Small intestine (tissue), 7 donors: ENCODE results near the gene CDC14A. TPM values are rescaled to one million over a fixed set of nuclear protein-coding genes. Genes with fewer than 3 reads are reported as not detected.

Source experiments
- DNase-seq, 2 donors: peaks; one replicate each; pipeline versions ENCODE4 v3.0.0 to v3.0.0-alpha.2; 2013
- FAIRE-seq: peaks from 2 replicates; lab custom pipeline; 2012; peaks lifted over from hg19 to GRCh38; lab: Jason Lieb, UNC
- H3K27ac ChIP-seq, 3 donors: one replicate each; pipeline ENCODE4 v1.5.1; 2013; ENCODE audit warnings: low read length in 2 of 3, mild to moderate bottlenecking in 2 of 3, control low read depth in 1 of 3, inconsistent platforms in 1 of 3, low read depth in 1 of 3, moderate library complexity in 1 of 3
- H3K27me3 ChIP-seq, 3 donors: one replicate each; pipeline ENCODE4 v1.6.1; 2013; ENCODE audit warnings: low read length in 3 of 3, inconsistent platforms in 1 of 3; ENCODE audit not compliant: control insufficient read depth in 3 of 3, insufficient read depth in 3 of 3
- H3K36me3 ChIP-seq, 3 donors: one replicate each; pipeline ENCODE4 v1.6.1; 2013; ENCODE audit warnings: low read length in 3 of 3, inconsistent platforms in 1 of 3, low read depth in 1 of 3, mild to moderate bottlenecking in 1 of 3, moderate library complexity in 1 of 3; ENCODE audit not compliant: control insufficient read depth in 3 of 3, insufficient read depth in 2 of 3
- H3K4me1 ChIP-seq, 3 donors: one replicate each; pipeline ENCODE4 v1.6.1; 2013; ENCODE audit warnings: low read length in 2 of 3, inconsistent platforms in 1 of 3, low read depth in 1 of 3, mild to moderate bottlenecking in 1 of 3, moderate library complexity in 1 of 3; ENCODE audit not compliant: control insufficient read depth in 3 of 3, insufficient read depth in 2 of 3
- H3K4me3 ChIP-seq, 3 donors: one replicate each; pipeline ENCODE4 v1.5.1; 2013; ENCODE audit warnings: low read length in 3 of 3, control low read depth in 1 of 3, inconsistent platforms in 1 of 3, low read depth in 1 of 3, mild to moderate bottlenecking in 1 of 3, moderate library complexity in 1 of 3
- H3K9me3 ChIP-seq, 2 donors: one replicate each; pipeline ENCODE4 v1.6.1; 2013; ENCODE audit warnings: low read depth in 1 of 2, low read length in 1 of 2; ENCODE audit not compliant: control insufficient read depth in 2 of 2, insufficient read depth in 1 of 2
- WGBS, 3 donors: extraction: QIAGEN DNeasy Blood & Tissue Kit; methylation state at CpG; one replicate each; pipeline ENCODE4 v1.1.7; 2013; 5-methylcytosine and 5-hydroxymethylcytosine counted together
- polyA plus RNA-seq, 4 donors: library from polyadenylated mRNA; stranded (reverse) in 3 of 4; unstranded in 1 of 4; fragments of 200-250 nt in 3 of 4; fragments of 120-200 nt in 1 of 4; gene quantifications; one replicate each; pipeline versions ENCODE4 v1.2.1 to v1.2.3, GENCODE V29; 2013
- donor health status: healthy with polysubstance abuse.
- donor health status: control.
- donor health status: control.
- donor health status: Bipolar disorder and iron deficiency.
- donor health status: healthy.

Gene CDC14A
- polyA plus RNA-seq, 4 donors: 4.2 to 18.0 (median 12.6) TPM

DNA sequence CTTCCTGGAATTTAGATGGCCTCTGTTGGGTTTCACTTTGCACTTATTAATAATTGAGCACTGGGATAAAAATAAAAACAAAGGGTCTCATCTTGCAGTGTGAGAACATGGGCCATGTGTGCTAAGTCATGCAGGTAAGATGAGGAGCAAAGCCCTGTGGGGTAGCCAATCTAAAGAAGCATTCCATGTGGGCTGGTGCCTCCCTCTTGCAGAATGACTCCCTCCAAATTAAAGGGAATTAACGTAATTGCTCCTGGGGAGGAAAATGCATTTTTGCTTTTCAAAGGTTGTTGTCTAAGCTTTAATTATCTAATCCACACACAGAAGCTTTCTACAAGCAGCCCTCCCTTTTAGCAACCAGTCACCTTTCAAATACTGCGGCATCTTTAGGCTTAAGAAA, 69.8 kb downstream of the CDC14A start:
- Histone ChIP-seq H3K36me3 (peaks cover 2 to 10% (median 6%) of the 10 kb centered on the region in 3 donors), H3K4me3 (no peak overlapping the region), H3K9me3 (peaks cover 0 to 6% of the 10 kb centered on the region in 2 donors), H3K27me3 (no peaks in the 10 kb centered on the region), H3K27ac (no peak overlapping the region), H3K4me1 (no peaks in the 10 kb centered on the region)
- FAIRE-seq: no peak
- 92 to 98% (median 98%) methylated on average over 2 of the region's 2 CpGs for WGBS, 3 donors
- no peak for DNase-seq

- H3K27ac ChIP-seq: peak overlapping the region in 1 of 3 donors; percentile 52
- no peak for DNase-seq
- FAIRE-seq: no peak
Measured at GRCh38 chr1:100423832-100424337, 71.6 kb downstream of the CDC14A start.

DNA sequence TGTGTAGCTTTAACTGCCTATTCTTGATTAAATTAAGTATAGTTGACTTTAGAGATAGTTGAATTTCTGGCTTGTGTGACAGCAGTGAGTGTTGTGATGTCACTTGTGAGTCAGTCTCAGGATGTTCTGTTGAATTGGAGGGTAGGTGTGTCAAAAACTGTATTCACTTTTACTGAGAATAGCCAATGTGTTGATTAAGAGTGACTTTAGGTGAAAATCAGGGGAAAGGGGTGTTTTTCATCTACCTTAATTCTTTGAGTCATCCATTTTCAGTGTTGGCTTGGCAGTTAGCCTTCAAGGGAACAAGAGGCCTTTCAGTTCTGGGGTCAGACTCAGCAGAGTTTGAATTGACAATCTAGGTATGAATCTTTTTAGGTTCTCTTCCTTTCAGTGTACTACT, 75.9 kb downstream of the CDC14A start:
- DNase-seq: no peak
- FAIRE-seq: peak; percentile 10
- H3K4me3 ChIP-seq: no peak overlapping the region
- H3K9me3 ChIP-seq: no peaks in the 10 kb centered on the region
- no peak overlapping the region for H3K27ac ChIP-seq
- peaks cover 0 to 4% (median 3%) of the 10 kb centered on the region in 3 donors for H3K36me3 ChIP-seq
- no peaks in the 10 kb centered on the region for H3K4me1 ChIP-seq
- H3K27me3 ChIP-seq: no peaks in the 10 kb centered on the region

More at GRCh38 chr1:100423832-100424337, 71.6 kb downstream of the CDC14A start:
- 88 to 97% (median 89%) methylated on average over 6 of the region's 6 CpGs for WGBS, 3 donors
- Histone ChIP-seq H3K36me3 (peaks cover 2 to 7% (median 3%) of the 10 kb centered on the region in 3 donors), H3K9me3 (no peaks in the 10 kb centered on the region), H3K4me3 (no peak overlapping the region), H3K27me3 (no peaks in the 10 kb centered on the region), H3K4me1 (no peaks in the 10 kb centered on the region)

GRCh38 chr1:100430325-100430756, 78.0 kb downstream of the CDC14A start:
- no peak overlapping the region for H3K27ac ChIP-seq
- DNase-seq: no peak
- 32 to 57% (median 55%) methylated on average over 2 of the region's 2 CpGs for WGBS, 3 donors

GRCh38 chr1:100431954-100432353, 79.6 kb downstream of the CDC14A start:
- no peak for FAIRE-seq
- H3K4me3 ChIP-seq: no peak overlapping the region

More at GRCh38 chr1:100430325-100430756, 78.0 kb downstream of the CDC14A start:
- Histone ChIP-seq H3K4me3 (no peak overlapping the region), H3K27me3 (no peaks in the 10 kb centered on the region), H3K36me3 (peaks cover 0 to 3% (median 3%) of the 10 kb centered on the region in 3 donors), H3K9me3 (no peaks in the 10 kb centered on the region), H3K4me1 (no peaks in the 10 kb centered on the region)
- FAIRE-seq: no peak

DNA sequence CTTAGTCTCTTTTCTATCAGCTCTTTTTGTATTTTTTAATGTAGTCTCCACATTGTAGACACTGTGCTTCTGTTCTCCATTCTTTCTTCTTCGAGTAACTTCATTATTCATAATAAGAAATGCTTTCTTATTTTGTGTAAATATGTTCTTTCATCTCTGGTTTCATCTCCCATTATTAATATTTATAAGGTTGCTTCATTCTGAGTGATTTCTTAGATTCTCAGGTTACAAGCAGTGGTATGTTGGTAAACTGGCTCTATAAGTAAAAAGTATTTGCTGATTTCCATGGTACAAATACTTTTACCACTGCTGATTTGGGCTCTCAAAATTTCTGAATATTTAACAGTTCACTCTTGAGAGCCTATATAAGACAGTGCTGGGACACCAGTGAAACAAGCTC, 81.3 kb downstream of the CDC14A start:
- H3K27me3 ChIP-seq: no peaks in the 10 kb centered on the region
- no peak overlapping the region for H3K27ac ChIP-seq
- DNase-seq: no peak
- 73 to 92% (median 74%) methylated on average over 1 of the region's 1 CpG for WGBS, 3 donors
- no peaks in the 10 kb centered on the region for H3K4me1 ChIP-seq
- H3K4me3 ChIP-seq: no peak overlapping the region
- FAIRE-seq: no peak
- H3K9me3 ChIP-seq: no peaks in the 10 kb centered on the region
- H3K36me3 ChIP-seq: peaks cover 0 to 3% (median 0%) of the 10 kb centered on the region in 3 donors

More at GRCh38 chr1:100431954-100432353, 79.6 kb downstream of the CDC14A start:
- Histone ChIP-seq H3K4me1 (no peaks in the 10 kb centered on the region), H3K27ac (no peak overlapping the region), H3K27me3 (no peaks in the 10 kb centered on the region), H3K36me3 (peaks cover 0 to 3% (median 0%) of the 10 kb centered on the region in 3 donors), H3K9me3 (no peaks in the 10 kb centered on the region)
- no peak for DNase-seq
- WGBS, 3 donors: 78 to 89% (median 86%) methylated on average over 2 of the region's 2 CpGs

DNA sequence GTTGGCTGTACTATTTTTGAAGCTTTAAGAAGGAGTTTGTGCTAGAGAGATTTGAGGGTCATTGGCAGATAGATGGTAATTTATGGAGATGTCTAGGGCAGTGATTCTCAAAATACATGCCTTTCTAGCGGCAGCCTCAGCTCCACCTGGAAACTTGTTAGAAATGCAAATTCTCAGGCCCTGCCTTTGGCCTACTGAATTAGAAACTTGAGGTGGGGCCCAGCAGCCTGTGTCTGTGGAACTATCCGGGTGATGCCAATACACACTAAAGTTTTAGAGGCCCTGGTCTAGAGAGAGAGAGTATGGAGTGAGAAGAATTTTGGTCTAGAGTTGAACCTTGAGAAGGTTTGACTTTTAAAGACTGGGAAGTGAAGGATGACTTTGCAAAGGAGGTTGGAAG, 82.5 kb downstream of the CDC14A start:
- no peak for DNase-seq
- H3K36me3 ChIP-seq: peaks cover 0 to 3% (median 0%) of the 10 kb centered on the region in 3 donors
- H3K4me3 ChIP-seq: no peak overlapping the region
- no peak overlapping the region for H3K27ac ChIP-seq
- 82 to 93% (median 83%) methylated on average over 2 of the region's 2 CpGs for WGBS, 3 donors
- FAIRE-seq: no peak
- H3K4me1 ChIP-seq: peaks cover 0 to 4% (median 0%) of the 10 kb centered on the region in 3 donors
- H3K9me3 ChIP-seq: no peaks in the 10 kb centered on the region
- H3K27me3 ChIP-seq: no peaks in the 10 kb centered on the region

DNA sequence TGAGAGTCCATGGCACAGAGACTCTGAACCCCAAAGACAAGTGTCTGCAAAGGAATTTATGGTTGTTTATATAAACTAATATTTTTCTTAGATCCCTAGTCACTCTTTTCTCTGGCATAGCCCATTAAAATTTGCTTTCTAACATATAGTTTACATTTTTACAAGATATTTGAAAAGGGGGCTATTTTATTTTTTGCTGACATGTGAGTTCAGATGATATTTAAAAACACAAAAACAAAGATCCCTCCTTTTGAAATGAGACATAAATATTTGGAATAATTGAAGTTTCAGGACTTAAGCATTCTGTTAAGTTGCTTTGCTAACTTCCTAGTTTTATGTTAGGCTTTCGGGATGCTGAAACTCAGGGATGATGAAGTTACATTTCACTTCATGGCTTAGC, 86.1 kb downstream of the CDC14A start:
- 90 to 100% (median 95%) methylated on average over 1 of the region's 1 CpG for WGBS, 3 donors
- Histone ChIP-seq H3K27me3 (no peaks in the 10 kb centered on the region), H3K9me3 (no peaks in the 10 kb centered on the region), H3K4me3 (no peak overlapping the region), H3K36me3 (peaks cover 0 to 1% (median 0%) of the 10 kb centered on the region in 3 donors), H3K27ac (peak overlapping the region in 1 of 3 donors; percentile 41), H3K4me1 (peaks cover 0 to 8% (median 2%) of the 10 kb centered on the region in 3 donors)
- FAIRE-seq (no peak), DNase-seq (no peak)
